HepG2 (cell line): Measurements from ENCODE around the gene N4BP2L1.

Source experiments
- ETV5 ChIP-seq: IDR thresholded peaks from 2 replicates; pipeline ENCODE4 v1.6.1; 2018; ENCODE audit warnings: missing biosample characterization, missing genetic modification reagents, inconsistent platforms, borderline replicate concordance
- EZH2 ChIP-seq: conservative IDR thresholded peaks from 2 replicates; pipeline ENCODE4 v1.6.1; 2012; ENCODE audit warnings: mild to moderate bottlenecking, low read depth, low read length, moderate library complexity
- FOXM1 ChIP-seq: sonication (generic); formaldehyde crosslinking; IDR thresholded peaks from 2 replicates; pipeline ENCODE4 v1.5.0; 2020; ENCODE audit warnings: missing genetic modification reagents
- GLI4 ChIP-seq: sonication (generic); formaldehyde crosslinking; IDR thresholded peaks from 2 replicates; pipeline ENCODE4 v1.5.1; 2020; ENCODE audit warnings: missing genetic modification reagents, mild to moderate bottlenecking, moderate library complexity, borderline replicate concordance
- HNRNPK ChIP-seq: fragments of 200-400 bp; formaldehyde crosslinking; IDR thresholded peaks from 2 replicates; pipeline ENCODE4 v1.6.1; 2018; ENCODE audit warnings: low read length, low read depth, moderate library complexity, mild to moderate bottlenecking; ENCODE audit not compliant: poor library complexity, severe bottlenecking
- LBX2 ChIP-seq: sonication (generic); formaldehyde crosslinking; IDR thresholded peaks from 2 replicates; pipeline ENCODE4 v1.5.0; 2020; ENCODE audit warnings: missing genetic modification reagents, mild to moderate bottlenecking, borderline replicate concordance
- MYNN ChIP-seq: sonication (generic); formaldehyde crosslinking; IDR thresholded peaks from 2 replicates; pipeline ENCODE4 v1.4.0; 2020; ENCODE audit warnings: mild to moderate bottlenecking, low read depth, missing genetic modification reagents
- NFE2L2 ChIP-seq: fragments of 150-350 bp; IDR thresholded peaks from 2 replicates; pipeline ENCODE4 v1.6.1; 2014; ENCODE audit warnings: low read length
- TAF15 ChIP-seq: fragments of 200-400 bp; formaldehyde crosslinking; IDR thresholded peaks from one replicate; pipeline ENCODE4 v1.6.1; 2018; ENCODE audit warnings: mild to moderate bottlenecking, low read depth, low read length; ENCODE audit not compliant: poor library complexity, severe bottlenecking
- TF ChIP-seq, protein P1 (sequence below): sonication (generic); formaldehyde crosslinking; IDR thresholded peaks from 2 replicates; pipeline ENCODE4 v1.8.1; 2022; ENCODE audit warnings: low read depth, mild to moderate bottlenecking, missing genetic modification reagents
- TF ChIP-seq, protein P2 (sequence below): sonication (generic); formaldehyde crosslinking; IDR thresholded peaks from 2 replicates; pipeline ENCODE4 v1.4.0; 2020; ENCODE audit warnings: missing genetic modification reagents

GRCh38 chr13:32354040-32354439, 73.9 kb downstream of the N4BP2L1 start:
- TF ChIP-seq HNRNPK (no peak), MYNN (CRISPR knock-in tag) (no peak), EZH2 (no peak), GLI4 (CRISPR knock-in tag) (no peak), TAF15 (no peak), LBX2 (CRISPR knock-in tag) (no peak), ETV5 (CRISPR knock-in tag) (no peak), NFE2L2 (no peak), FOXM1 (no peak)
- TF ChIP-seq, protein P1, sequence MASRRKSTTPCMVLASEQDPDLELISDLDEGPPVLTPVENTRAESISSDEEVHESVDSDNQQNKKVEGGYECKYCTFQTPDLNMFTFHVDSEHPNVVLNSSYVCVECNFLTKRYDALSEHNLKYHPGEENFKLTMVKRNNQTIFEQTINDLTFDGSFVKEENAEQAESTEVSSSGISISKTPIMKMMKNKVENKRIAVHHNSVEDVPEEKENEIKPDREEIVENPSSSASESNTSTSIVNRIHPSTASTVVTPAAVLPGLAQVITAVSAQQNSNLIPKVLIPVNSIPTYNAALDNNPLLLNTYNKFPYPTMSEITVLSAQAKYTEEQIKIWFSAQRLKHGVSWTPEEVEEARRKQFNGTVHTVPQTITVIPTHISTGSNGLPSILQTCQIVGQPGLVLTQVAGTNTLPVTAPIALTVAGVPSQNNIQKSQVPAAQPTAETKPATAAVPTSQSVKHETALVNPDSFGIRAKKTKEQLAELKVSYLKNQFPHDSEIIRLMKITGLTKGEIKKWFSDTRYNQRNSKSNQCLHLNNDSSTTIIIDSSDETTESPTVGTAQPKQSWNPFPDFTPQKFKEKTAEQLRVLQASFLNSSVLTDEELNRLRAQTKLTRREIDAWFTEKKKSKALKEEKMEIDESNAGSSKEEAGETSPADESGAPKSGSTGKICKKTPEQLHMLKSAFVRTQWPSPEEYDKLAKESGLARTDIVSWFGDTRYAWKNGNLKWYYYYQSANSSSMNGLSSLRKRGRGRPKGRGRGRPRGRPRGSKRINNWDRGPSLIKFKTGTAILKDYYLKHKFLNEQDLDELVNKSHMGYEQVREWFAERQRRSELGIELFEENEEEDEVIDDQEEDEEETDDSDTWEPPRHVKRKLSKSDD (CRISPR knock-in tag), result no peak
- TF ChIP-seq, protein P2, sequence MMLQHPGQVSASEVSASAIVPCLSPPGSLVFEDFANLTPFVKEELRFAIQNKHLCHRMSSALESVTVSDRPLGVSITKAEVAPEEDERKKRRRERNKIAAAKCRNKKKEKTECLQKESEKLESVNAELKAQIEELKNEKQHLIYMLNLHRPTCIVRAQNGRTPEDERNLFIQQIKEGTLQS (CRISPR knock-in tag), result no peak
